WTC11 (cell line): ENCODE results near the gene INPP5K. TPM values are rescaled to one million over a fixed set of nuclear protein-coding genes. Genes with fewer than 3 reads are reported as not detected.

Source experiments
- AR ChIP-seq: fragments of 250-450 bp; sonication (Bioruptor Pico); IDR thresholded peaks from 2 replicates; pipeline ENCODE4 v1.9.0; 2021; ENCODE audit warnings: mild to moderate bottlenecking
- ESRRA ChIP-seq: sonication (generic); formaldehyde crosslinking; IDR thresholded peaks from 2 replicates; pipeline ENCODE4 v1.8.1; 2022; ENCODE audit warnings: mild to moderate bottlenecking, missing genetic modification reagents, borderline replicate concordance
- FOXJ3 ChIP-seq: sonication (generic); formaldehyde crosslinking; IDR thresholded peaks from 2 replicates; pipeline ENCODE4 v1.9.0; 2021; ENCODE audit warnings: missing genetic modification reagents, mild to moderate bottlenecking, borderline replicate concordance
- FOXK1 ChIP-seq: sonication (generic); formaldehyde crosslinking; IDR thresholded peaks from 2 replicates; pipeline ENCODE4 v1.8.0; 2022; ENCODE audit warnings: mild to moderate bottlenecking, moderate library complexity, missing genetic modification reagents
- FOXP1 ChIP-seq: sonication (generic); formaldehyde crosslinking; IDR thresholded peaks from 2 replicates; pipeline ENCODE4 v1.8.0; 2022; ENCODE audit warnings: missing genetic modification reagents, mild to moderate bottlenecking, moderate library complexity, borderline replicate concordance
- FOXP4 ChIP-seq: sonication (generic); formaldehyde crosslinking; IDR thresholded peaks from 2 replicates; pipeline ENCODE4 v1.8.0; 2022; ENCODE audit warnings: mild to moderate bottlenecking, missing genetic modification reagents
- HMGA2 ChIP-seq: fragments of 250-450 bp; sonication (Bioruptor Pico); IDR thresholded peaks from 2 replicates; pipeline ENCODE4 v1.4.0; 2021; ENCODE audit warnings: mild to moderate bottlenecking, moderate library complexity
- HMGXB4 ChIP-seq: sonication (generic); formaldehyde crosslinking; IDR thresholded peaks from 2 replicates; pipeline ENCODE4 v1.8.1; 2023; ENCODE audit warnings: mild to moderate bottlenecking, moderate library complexity, missing genetic modification reagents
- JAZF1 ChIP-seq: fragments of 250-450 bp; sonication (Bioruptor Pico); IDR thresholded peaks from 2 replicates; pipeline ENCODE4 v1.9.0; 2021; ENCODE audit warnings: moderate library complexity, mild to moderate bottlenecking, inconsistent platforms
- KAT7 ChIP-seq: sonication (generic); formaldehyde crosslinking; IDR thresholded peaks from 2 replicates; pipeline ENCODE4 v1.8.1; 2023; ENCODE audit warnings: missing genetic modification reagents, mild to moderate bottlenecking, borderline replicate concordance
- NFE2L1 ChIP-seq: sonication (generic); formaldehyde crosslinking; IDR thresholded peaks from 2 replicates; pipeline ENCODE4 v1.8.1; 2023; ENCODE audit warnings: missing genetic modification reagents
- NR3C1 ChIP-seq: sonication (generic); formaldehyde crosslinking; conservative IDR thresholded peaks from 2 replicates; pipeline ENCODE4 v1.8.1; 2023; ENCODE audit warnings: low read depth, mild to moderate bottlenecking, missing genetic modification reagents
- OVOL2 ChIP-seq: fragments of 250-450 bp; sonication (Bioruptor Pico); IDR thresholded peaks from 2 replicates; pipeline ENCODE4 v1.9.0; 2021; ENCODE audit warnings: mild to moderate bottlenecking, borderline replicate concordance
- RORB ChIP-seq: fragments of 250-450 bp; sonication (Bioruptor Pico); IDR thresholded peaks from 2 replicates; pipeline ENCODE4 v1.9.0; 2021; ENCODE audit warnings: mild to moderate bottlenecking
- SP1 ChIP-seq: sonication (generic); formaldehyde crosslinking; conservative IDR thresholded peaks from 2 replicates; pipeline ENCODE4 v1.8.1; 2022; ENCODE audit warnings: missing genetic modification reagents
- TCF7 ChIP-seq: sonication (generic); formaldehyde crosslinking; IDR thresholded peaks from 2 replicates; pipeline ENCODE4 v1.8.0; 2022; ENCODE audit warnings: mild to moderate bottlenecking, low read depth, missing genetic modification reagents, moderate library complexity
- ZNF121 ChIP-seq: sonication (generic); formaldehyde crosslinking; IDR thresholded peaks from 2 replicates; pipeline ENCODE4 v1.8.0; 2023; ENCODE audit warnings: missing genetic modification reagents
- ZNF263 ChIP-seq: sonication (generic); formaldehyde crosslinking; IDR thresholded peaks from 2 replicates; pipeline ENCODE4 v1.8.1; 2022; ENCODE audit warnings: low read depth, mild to moderate bottlenecking, moderate library complexity, missing genetic modification reagents
- total RNA-seq: library from RNA; stranded (reverse); gene quantifications from 3 replicates; pipeline ENCODE4 v1.2.3, GENCODE V29; 2021
- TF ChIP-seq, protein P1 (sequence below): fragments of 250-450 bp; sonication (Bioruptor Pico); IDR thresholded peaks from 2 replicates; pipeline ENCODE4 v1.9.0; 2021; ENCODE audit warnings: mild to moderate bottlenecking, borderline replicate concordance
- TF ChIP-seq, protein P2 (sequence below): sonication (generic); formaldehyde crosslinking; IDR thresholded peaks from 2 replicates; pipeline ENCODE4 v1.8.1; 2022; ENCODE audit warnings: missing genetic modification reagents, borderline replicate concordance
- TF ChIP-seq, protein P3 (sequence below): fragments of 200-600 bp; IDR thresholded peaks from 2 replicates; pipeline ENCODE4 v1.8.0; 2022; ENCODE audit warnings: antibody characterized with exemption
- TF ChIP-seq, protein P4 (sequence below): sonication (generic); formaldehyde crosslinking; IDR thresholded peaks from 2 replicates; pipeline ENCODE4 v1.8.1; 2023; ENCODE audit warnings: mild to moderate bottlenecking, missing genetic modification reagents, moderate library complexity

The INPP5K gene
- total RNA-seq, 1 experiment from 2014 or later: 26.8 TPM

DNA sequence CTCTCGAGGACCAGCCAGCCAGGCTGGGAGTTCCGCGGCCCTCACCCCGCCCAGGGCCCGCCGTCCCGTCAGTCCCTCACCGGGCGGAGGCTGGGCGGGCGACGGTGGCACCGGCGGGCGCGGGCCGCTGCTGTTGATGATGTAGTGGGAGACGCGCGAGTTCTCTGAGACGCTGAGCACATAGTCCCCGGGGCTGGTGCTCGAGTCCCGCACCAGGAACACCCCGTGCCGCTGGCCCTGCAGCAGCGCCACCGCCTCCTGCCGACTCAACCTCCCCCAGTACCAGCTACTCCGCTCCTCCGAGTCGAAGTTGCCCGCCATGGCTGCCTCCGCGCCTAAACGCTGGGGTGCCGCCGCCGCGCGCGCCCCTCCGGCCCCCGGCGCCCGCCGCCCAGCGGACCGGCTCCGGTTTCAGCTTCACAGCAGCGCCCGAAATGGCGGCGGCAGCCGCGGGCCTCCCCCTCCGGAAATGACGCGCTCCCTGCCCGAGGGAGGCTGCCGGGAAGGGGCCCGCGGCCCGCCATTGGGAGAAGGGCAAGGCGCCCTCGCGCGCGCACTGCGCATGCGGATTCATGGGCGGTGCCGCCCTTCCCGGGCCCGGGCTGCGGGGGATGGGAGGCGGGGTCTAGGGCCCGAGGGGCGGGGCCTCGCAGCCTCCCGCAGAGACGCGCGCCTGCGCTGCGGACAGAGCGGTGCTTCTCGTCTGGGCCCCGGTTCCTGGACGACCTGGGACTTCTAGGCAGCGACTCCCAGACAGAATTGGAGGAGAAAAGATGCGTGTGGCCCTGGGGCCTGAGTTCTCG lies 60.4 kb downstream of the INPP5K start, which contains the start of gene CRK (continued):
- peak; percentile 88 for TF ChIP-seq HMGXB4 (CRISPR knock-in tag)
- no peak for TF ChIP-seq NFE2L1
- TF ChIP-seq, protein P1, sequence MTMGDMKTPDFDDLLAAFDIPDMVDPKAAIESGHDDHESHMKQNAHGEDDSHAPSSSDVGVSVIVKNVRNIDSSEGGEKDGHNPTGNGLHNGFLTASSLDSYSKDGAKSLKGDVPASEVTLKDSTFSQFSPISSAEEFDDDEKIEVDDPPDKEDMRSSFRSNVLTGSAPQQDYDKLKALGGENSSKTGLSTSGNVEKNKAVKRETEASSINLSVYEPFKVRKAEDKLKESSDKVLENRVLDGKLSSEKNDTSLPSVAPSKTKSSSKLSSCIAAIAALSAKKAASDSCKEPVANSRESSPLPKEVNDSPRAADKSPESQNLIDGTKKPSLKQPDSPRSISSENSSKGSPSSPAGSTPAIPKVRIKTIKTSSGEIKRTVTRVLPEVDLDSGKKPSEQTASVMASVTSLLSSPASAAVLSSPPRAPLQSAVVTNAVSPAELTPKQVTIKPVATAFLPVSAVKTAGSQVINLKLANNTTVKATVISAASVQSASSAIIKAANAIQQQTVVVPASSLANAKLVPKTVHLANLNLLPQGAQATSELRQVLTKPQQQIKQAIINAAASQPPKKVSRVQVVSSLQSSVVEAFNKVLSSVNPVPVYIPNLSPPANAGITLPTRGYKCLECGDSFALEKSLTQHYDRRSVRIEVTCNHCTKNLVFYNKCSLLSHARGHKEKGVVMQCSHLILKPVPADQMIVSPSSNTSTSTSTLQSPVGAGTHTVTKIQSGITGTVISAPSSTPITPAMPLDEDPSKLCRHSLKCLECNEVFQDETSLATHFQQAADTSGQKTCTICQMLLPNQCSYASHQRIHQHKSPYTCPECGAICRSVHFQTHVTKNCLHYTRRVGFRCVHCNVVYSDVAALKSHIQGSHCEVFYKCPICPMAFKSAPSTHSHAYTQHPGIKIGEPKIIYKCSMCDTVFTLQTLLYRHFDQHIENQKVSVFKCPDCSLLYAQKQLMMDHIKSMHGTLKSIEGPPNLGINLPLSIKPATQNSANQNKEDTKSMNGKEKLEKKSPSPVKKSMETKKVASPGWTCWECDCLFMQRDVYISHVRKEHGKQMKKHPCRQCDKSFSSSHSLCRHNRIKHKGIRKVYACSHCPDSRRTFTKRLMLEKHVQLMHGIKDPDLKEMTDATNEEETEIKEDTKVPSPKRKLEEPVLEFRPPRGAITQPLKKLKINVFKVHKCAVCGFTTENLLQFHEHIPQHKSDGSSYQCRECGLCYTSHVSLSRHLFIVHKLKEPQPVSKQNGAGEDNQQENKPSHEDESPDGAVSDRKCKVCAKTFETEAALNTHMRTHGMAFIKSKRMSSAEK (CRISPR knock-in tag): no peak
- TF ChIP-seq, protein P2, sequence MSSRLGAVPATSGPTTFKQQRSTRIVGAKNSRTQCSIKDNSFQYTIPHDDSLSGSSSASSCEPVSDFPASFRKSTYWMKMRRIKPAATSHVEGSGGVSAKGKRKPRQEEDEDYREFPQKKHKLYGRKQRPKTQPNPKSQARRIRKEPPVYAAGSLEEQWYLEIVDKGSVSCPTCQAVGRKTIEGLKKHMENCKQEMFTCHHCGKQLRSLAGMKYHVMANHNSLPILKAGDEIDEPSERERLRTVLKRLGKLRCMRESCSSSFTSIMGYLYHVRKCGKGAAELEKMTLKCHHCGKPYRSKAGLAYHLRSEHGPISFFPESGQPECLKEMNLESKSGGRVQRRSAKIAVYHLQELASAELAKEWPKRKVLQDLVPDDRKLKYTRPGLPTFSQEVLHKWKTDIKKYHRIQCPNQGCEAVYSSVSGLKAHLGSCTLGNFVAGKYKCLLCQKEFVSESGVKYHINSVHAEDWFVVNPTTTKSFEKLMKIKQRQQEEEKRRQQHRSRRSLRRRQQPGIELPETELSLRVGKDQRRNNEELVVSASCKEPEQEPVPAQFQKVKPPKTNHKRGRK: no peak
- TF ChIP-seq TCF7 (CRISPR knock-in tag): peak; percentile 41; the same call in 1 of the 2 replicates
- peak; percentile 63; the same call in 1 of the 2 replicates for TF ChIP-seq FOXK1 (CRISPR knock-in tag)
- no peak for TF ChIP-seq ZNF121 (CRISPR knock-in tag)
- peak; percentile 94 for TF ChIP-seq SP1 (CRISPR knock-in tag)
- peak; percentile 29; the same call in 1 of the 2 replicates for TF ChIP-seq ZNF263 (CRISPR knock-in tag)
- TF ChIP-seq KAT7 (CRISPR knock-in tag): peak; percentile 85; the same call in 1 of the 2 replicates
- no peak for TF ChIP-seq OVOL2 (CRISPR knock-in tag)
- TF ChIP-seq, protein P3, sequence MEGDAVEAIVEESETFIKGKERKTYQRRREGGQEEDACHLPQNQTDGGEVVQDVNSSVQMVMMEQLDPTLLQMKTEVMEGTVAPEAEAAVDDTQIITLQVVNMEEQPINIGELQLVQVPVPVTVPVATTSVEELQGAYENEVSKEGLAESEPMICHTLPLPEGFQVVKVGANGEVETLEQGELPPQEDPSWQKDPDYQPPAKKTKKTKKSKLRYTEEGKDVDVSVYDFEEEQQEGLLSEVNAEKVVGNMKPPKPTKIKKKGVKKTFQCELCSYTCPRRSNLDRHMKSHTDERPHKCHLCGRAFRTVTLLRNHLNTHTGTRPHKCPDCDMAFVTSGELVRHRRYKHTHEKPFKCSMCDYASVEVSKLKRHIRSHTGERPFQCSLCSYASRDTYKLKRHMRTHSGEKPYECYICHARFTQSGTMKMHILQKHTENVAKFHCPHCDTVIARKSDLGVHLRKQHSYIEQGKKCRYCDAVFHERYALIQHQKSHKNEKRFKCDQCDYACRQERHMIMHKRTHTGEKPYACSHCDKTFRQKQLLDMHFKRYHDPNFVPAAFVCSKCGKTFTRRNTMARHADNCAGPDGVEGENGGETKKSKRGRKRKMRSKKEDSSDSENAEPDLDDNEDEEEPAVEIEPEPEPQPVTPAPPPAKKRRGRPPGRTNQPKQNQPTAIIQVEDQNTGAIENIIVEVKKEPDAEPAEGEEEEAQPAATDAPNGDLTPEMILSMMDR: no peak
- no peak for TF ChIP-seq AR
- peak; percentile 37; the same call in 1 of the 2 replicates for TF ChIP-seq ESRRA (CRISPR knock-in tag)
- no peak for TF ChIP-seq FOXJ3 (CRISPR knock-in tag)
- TF ChIP-seq HMGA2 (CRISPR knock-in tag): no peak
- no peak for TF ChIP-seq RORB (CRISPR knock-in tag)
- TF ChIP-seq, protein P4, sequence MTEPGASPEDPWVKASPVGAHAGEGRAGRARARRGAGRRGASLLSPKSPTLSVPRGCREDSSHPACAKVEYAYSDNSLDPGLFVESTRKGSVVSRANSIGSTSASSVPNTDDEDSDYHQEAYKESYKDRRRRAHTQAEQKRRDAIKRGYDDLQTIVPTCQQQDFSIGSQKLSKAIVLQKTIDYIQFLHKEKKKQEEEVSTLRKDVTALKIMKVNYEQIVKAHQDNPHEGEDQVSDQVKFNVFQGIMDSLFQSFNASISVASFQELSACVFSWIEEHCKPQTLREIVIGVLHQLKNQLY (CRISPR knock-in tag): 0 out of 2 replicates have a peak, but pooled peaks have one; percentile 39
- peak; percentile 86 for TF ChIP-seq FOXP4
- TF ChIP-seq NR3C1 (CRISPR knock-in tag): peak; percentile 94; the same call in 1 of the 2 replicates
- no peak for TF ChIP-seq JAZF1 (CRISPR knock-in tag)
- peak; percentile 76 for TF ChIP-seq FOXP1 (CRISPR knock-in tag)
